Measurements from ENCODE around the gene CLEC18A.

DNA sequence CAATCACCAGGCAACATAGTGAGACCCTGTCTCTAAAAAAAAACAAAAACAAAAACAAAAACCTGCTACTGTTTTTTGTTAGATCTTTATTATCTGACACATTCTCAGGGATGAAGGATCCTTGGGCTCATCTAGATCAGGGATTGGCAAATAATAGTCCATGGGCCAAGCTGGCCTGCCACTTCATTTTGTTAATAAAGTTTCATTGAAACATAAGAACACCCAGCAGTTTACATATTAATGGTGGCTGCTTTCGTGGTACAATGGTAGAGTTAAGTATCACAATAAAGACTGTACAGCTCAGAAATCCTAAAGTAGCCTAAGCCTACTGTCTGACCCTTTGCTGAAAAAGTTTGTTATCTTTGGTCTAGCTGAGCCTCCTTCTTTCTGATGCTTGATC lies 32.9 kb upstream of the CLEC18A start:
- TF ChIP-seq, protein P1, sequence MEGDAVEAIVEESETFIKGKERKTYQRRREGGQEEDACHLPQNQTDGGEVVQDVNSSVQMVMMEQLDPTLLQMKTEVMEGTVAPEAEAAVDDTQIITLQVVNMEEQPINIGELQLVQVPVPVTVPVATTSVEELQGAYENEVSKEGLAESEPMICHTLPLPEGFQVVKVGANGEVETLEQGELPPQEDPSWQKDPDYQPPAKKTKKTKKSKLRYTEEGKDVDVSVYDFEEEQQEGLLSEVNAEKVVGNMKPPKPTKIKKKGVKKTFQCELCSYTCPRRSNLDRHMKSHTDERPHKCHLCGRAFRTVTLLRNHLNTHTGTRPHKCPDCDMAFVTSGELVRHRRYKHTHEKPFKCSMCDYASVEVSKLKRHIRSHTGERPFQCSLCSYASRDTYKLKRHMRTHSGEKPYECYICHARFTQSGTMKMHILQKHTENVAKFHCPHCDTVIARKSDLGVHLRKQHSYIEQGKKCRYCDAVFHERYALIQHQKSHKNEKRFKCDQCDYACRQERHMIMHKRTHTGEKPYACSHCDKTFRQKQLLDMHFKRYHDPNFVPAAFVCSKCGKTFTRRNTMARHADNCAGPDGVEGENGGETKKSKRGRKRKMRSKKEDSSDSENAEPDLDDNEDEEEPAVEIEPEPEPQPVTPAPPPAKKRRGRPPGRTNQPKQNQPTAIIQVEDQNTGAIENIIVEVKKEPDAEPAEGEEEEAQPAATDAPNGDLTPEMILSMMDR (IDR thresholded peaks at IDR 0.05): no peak
- no peak for TF ChIP-seq POLR2A (IDR thresholded peaks at IDR 0.05)
